H9 (cell line): ENCODE results near the gene GABRB1. TPM values are rescaled to one million over a fixed set of nuclear protein-coding genes. Genes with fewer than 3 reads are reported as not detected.

Source experiments
- DNase-seq: peaks from one replicate; pipeline ENCODE4 v3.0.0-alpha.2; 2017
- H2AFZ ChIP-seq: one replicate; pipeline ENCODE4 v1.6.1; 2013; ENCODE audit warnings: mild to moderate bottlenecking, low read length, control low read depth, moderate library complexity
- H2AK5ac ChIP-seq: 2 replicates; pipeline ENCODE4 v1.6.1; 2013; ENCODE audit warnings: low read length, control low read depth, mixed read lengths; ENCODE audit not compliant: insufficient read length
- H2BK120ac ChIP-seq: one replicate; pipeline ENCODE4 v1.6.1; 2013; ENCODE audit warnings: low read depth, mild to moderate bottlenecking, low read length, control low read depth, inconsistent platforms; ENCODE audit not compliant: poor library complexity, severe bottlenecking
- H2BK12ac ChIP-seq: 2 replicates; pipeline ENCODE4 v1.6.1; 2013; ENCODE audit warnings: low read length, control low read depth, mixed read lengths, low read depth; ENCODE audit not compliant: insufficient read length
- H2BK15ac ChIP-seq: 2 replicates; pipeline ENCODE4 v1.6.1; 2013; ENCODE audit warnings: low read depth, low read length, control low read depth
- H2BK20ac ChIP-seq: one replicate; pipeline ENCODE4 v1.6.1; 2013; ENCODE audit warnings: low read depth, mild to moderate bottlenecking, low read length, control low read depth, inconsistent platforms; ENCODE audit not compliant: poor library complexity, severe bottlenecking
- H2BK5ac ChIP-seq: 2 replicates; pipeline ENCODE4 v1.6.1; 2013; ENCODE audit warnings: low read length, control low read depth, mixed read lengths; ENCODE audit not compliant: insufficient read length
- H3K14ac ChIP-seq: 2 replicates; pipeline ENCODE4 v1.6.1; 2013; ENCODE audit warnings: low read length, control low read depth; ENCODE audit not compliant: insufficient read depth
- H3K18ac ChIP-seq: 2 replicates; pipeline ENCODE4 v1.6.1; 2013; ENCODE audit warnings: low read depth, mild to moderate bottlenecking, mixed read lengths, low read length, control low read depth; ENCODE audit not compliant: insufficient read length
- H3K23ac ChIP-seq: 2 replicates; pipeline ENCODE4 v1.6.1; 2013; ENCODE audit warnings: low read length, control low read depth, mixed read lengths, low read depth; ENCODE audit not compliant: insufficient read length
- H3K23me2 ChIP-seq: 2 replicates; pipeline ENCODE4 v1.6.1; 2013; ENCODE audit warnings: low read depth, mild to moderate bottlenecking, mixed read lengths, low read length, control low read depth; ENCODE audit not compliant: insufficient read length, poor library complexity, severe bottlenecking
- H3K27ac ChIP-seq: 2 replicates; pipeline ENCODE4 v1.5.1; 2013; ENCODE audit warnings: low read length, control low read depth, mixed read lengths, low read depth; ENCODE audit not compliant: insufficient read length
- H3K27me3 ChIP-seq: 2 replicates; pipeline ENCODE4 v1.6.1; 2013; ENCODE audit warnings: low read length, control low read depth, inconsistent platforms; ENCODE audit not compliant: insufficient read depth
- H3K4ac ChIP-seq: 2 replicates; pipeline ENCODE4 v1.6.1; 2013; ENCODE audit warnings: low read depth, mild to moderate bottlenecking, control low read depth, inconsistent platforms, low read length, moderate library complexity
- H3K4me1 ChIP-seq: 2 replicates; pipeline ENCODE4 v1.6.1; 2013; ENCODE audit warnings: low read length, control low read depth, inconsistent platforms; ENCODE audit not compliant: insufficient read depth
- H3K4me2 ChIP-seq: 2 replicates; pipeline ENCODE4 v1.6.1; 2013; ENCODE audit warnings: low read length, control low read depth, mixed read lengths; ENCODE audit not compliant: insufficient read length, insufficient read depth
- H3K56ac ChIP-seq: 2 replicates; pipeline ENCODE4 v1.6.1; 2013; ENCODE audit warnings: low read depth, mild to moderate bottlenecking, mixed read lengths, low read length, control low read depth; ENCODE audit not compliant: insufficient read length
- H3K79me1 ChIP-seq: 2 replicates; pipeline ENCODE4 v1.6.1; 2013; ENCODE audit warnings: low read depth, mild to moderate bottlenecking, moderate library complexity, low read length, control low read depth, inconsistent platforms; ENCODE audit not compliant: insufficient read depth, poor library complexity, severe bottlenecking
- H3K79me2 ChIP-seq: 2 replicates; pipeline ENCODE4 v1.6.1; 2013; ENCODE audit warnings: low read length, control low read depth, inconsistent platforms; ENCODE audit not compliant: insufficient read depth
- H3K9ac ChIP-seq: 2 replicates; pipeline ENCODE4 v1.6.1; 2013; ENCODE audit warnings: low read length, control low read depth, mixed read lengths; ENCODE audit not compliant: insufficient read length; ENCODE audit errors: extremely low read depth
- H3K9me3 ChIP-seq: one replicate; pipeline ENCODE4 v1.6.1; 2013; ENCODE audit warnings: low read depth, low read length, inconsistent platforms; ENCODE audit not compliant: control insufficient read depth
- H3T11ph ChIP-seq: one replicate; pipeline ENCODE4 v1.6.1; 2013; ENCODE audit warnings: mild to moderate bottlenecking, low read length, control low read depth, inconsistent platforms
- H4K20me1 ChIP-seq: one replicate; pipeline ENCODE4 v1.6.1; 2013; ENCODE audit not compliant: control insufficient read depth, insufficient read length, insufficient read depth
- H4K5ac ChIP-seq: 2 replicates; pipeline ENCODE4 v1.6.1; 2013; ENCODE audit warnings: low read depth, mild to moderate bottlenecking, mixed read lengths, low read length, control low read depth; ENCODE audit not compliant: insufficient read length
- H4K8ac ChIP-seq: replicated peaks from 2 replicates; pipeline ENCODE4 v1.6.1; 2013; ENCODE audit warnings: low read length, control low read depth, mixed read lengths, low read depth; ENCODE audit not compliant: insufficient read length
- H4K91ac ChIP-seq: 2 replicates; pipeline ENCODE4 v1.6.1; 2013; ENCODE audit warnings: low read depth, mild to moderate bottlenecking, moderate library complexity, mixed read lengths, low read length, control low read depth; ENCODE audit not compliant: insufficient read length
- H3K27ac Mint-ChIP-seq, 3 experiments: 2 replicates in 2 of 3; 3 replicates in 1 of 3; pipeline ENCODE4 v1.8.0; 2020 to 2021; ENCODE audit warnings: mixed read lengths in 3 of 3, mild to moderate bottlenecking in 1 of 3, moderate library complexity in 1 of 3
- H3K27me3 Mint-ChIP-seq: 2 replicates; pipeline ENCODE4 v1.8.0; 2021; ENCODE audit warnings: low read depth, mild to moderate bottlenecking, moderate library complexity, mixed read lengths
- H3K36me3 Mint-ChIP-seq, 3 experiments: 2 replicates in 2 of 3; 3 replicates in 1 of 3; pipeline ENCODE4 v1.8.0; 2020 to 2021; ENCODE audit warnings: low read depth in 3 of 3, mixed read lengths in 3 of 3; ENCODE audit not compliant: insufficient read depth in 1 of 3
- H3K4me1 Mint-ChIP-seq, 2 experiments: 2 replicates each; pipeline ENCODE4 v1.8.0; 2020; ENCODE audit warnings: mixed read lengths in 2 of 2
- H3K4me3 Mint-ChIP-seq, 2 experiments: 2 replicates in 1 of 2; 3 replicates in 1 of 2; pipeline ENCODE4 v1.8.0; 2020 to 2021; ENCODE audit warnings: mild to moderate bottlenecking in 2 of 2, mixed read lengths in 2 of 2, moderate library complexity in 1 of 2
- H3K9me3 Mint-ChIP-seq, 2 experiments: 2 replicates in 1 of 2; 3 replicates in 1 of 2; pipeline ENCODE4 v1.8.0; 2020; ENCODE audit warnings: mild to moderate bottlenecking in 2 of 2, mixed read lengths in 2 of 2, moderate library complexity in 1 of 2
- WGBS: extraction: QIAGEN DNeasy Blood & Tissue Kit; methylation state at CpG from one replicate; pipeline ENCODE4 v1.1.7; 2013; ENCODE audit warnings: missing lambda C conversion rate, low lambda C conversion rate, mixed read lengths; ENCODE audit not compliant: insufficient read length; ENCODE audit errors: extremely low coverage; 5-methylcytosine and 5-hydroxymethylcytosine counted together
- total RNA-seq: library from RNA; stranded (reverse); gene quantifications from 2 replicates; pipeline ENCODE4 v1.2.1, GENCODE V29; 2021
- TF ChIP-seq, protein P1 (sequence below): fragments of 200-600 bp; sonication (generic); conservative IDR thresholded peaks from 3 replicates; pipeline ENCODE4 v1.8.0; 2021; ENCODE audit warnings: antibody characterized with exemption, mild to moderate bottlenecking

The GABRB1 gene
- total RNA-seq, 1 experiment from 2014 or later: 0.39 TPM

GRCh38 chr4:47334652-47335051 lies 303.3 kb downstream of the GABRB1 start:
- no peak overlapping the region for H3T11ph ChIP-seq
- no peak overlapping the region for H3K4me3 Mint-ChIP-seq
- H3K27me3 ChIP-seq: no peaks in the 10 kb centered on the region
- no peaks in the 10 kb centered on the region for H3K27me3 Mint-ChIP-seq
- H3K4me1 Mint-ChIP-seq: no peaks in the 10 kb centered on the region
- H3K56ac ChIP-seq: no peak overlapping the region
- H3K79me1 ChIP-seq: no peaks in the 10 kb centered on the region
- no peaks in the 10 kb centered on the region for H3K9me3 Mint-ChIP-seq
- no peak overlapping the region for H3K27ac ChIP-seq
- H3K9me3 ChIP-seq: no peaks in the 10 kb centered on the region
- no peak overlapping the region for H3K18ac ChIP-seq
- TF ChIP-seq, protein P1, sequence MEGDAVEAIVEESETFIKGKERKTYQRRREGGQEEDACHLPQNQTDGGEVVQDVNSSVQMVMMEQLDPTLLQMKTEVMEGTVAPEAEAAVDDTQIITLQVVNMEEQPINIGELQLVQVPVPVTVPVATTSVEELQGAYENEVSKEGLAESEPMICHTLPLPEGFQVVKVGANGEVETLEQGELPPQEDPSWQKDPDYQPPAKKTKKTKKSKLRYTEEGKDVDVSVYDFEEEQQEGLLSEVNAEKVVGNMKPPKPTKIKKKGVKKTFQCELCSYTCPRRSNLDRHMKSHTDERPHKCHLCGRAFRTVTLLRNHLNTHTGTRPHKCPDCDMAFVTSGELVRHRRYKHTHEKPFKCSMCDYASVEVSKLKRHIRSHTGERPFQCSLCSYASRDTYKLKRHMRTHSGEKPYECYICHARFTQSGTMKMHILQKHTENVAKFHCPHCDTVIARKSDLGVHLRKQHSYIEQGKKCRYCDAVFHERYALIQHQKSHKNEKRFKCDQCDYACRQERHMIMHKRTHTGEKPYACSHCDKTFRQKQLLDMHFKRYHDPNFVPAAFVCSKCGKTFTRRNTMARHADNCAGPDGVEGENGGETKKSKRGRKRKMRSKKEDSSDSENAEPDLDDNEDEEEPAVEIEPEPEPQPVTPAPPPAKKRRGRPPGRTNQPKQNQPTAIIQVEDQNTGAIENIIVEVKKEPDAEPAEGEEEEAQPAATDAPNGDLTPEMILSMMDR: no peak
- H2BK20ac ChIP-seq: no peak overlapping the region
- no peak overlapping the region for H2AK5ac ChIP-seq
- H3K79me2 ChIP-seq: no peaks in the 10 kb centered on the region
- no peak overlapping the region for H3K14ac ChIP-seq
- H2BK12ac ChIP-seq: no peak overlapping the region
- no peak overlapping the region for H3K4ac ChIP-seq
- H2AFZ ChIP-seq: no peak overlapping the region
- H3K36me3 Mint-ChIP-seq: no peaks in the 10 kb centered on the region
- H3K9ac ChIP-seq: no peak overlapping the region
- H4K20me1 ChIP-seq: no peaks in the 10 kb centered on the region
- H3K4me2 ChIP-seq: no peak overlapping the region
- no peak overlapping the region for H2BK5ac ChIP-seq
- no peak overlapping the region for H3K23ac ChIP-seq
- no peak overlapping the region for H2BK15ac ChIP-seq
- no peak overlapping the region for H2BK120ac ChIP-seq
- H3K23me2 ChIP-seq: no peaks in the 10 kb centered on the region
- no peak overlapping the region for H4K91ac ChIP-seq
- H3K27ac Mint-ChIP-seq: no peak overlapping the region
- no peak overlapping the region for H4K8ac ChIP-seq
- no CpG with 5 or more reads among the region's 3 CpGs for WGBS
- no peak for DNase-seq
- H4K5ac ChIP-seq: no peak overlapping the region
- no peaks in the 10 kb centered on the region for H3K4me1 ChIP-seq
